ENCODE measurements around the gene MPO.

- TF ChIP-seq CTCF (IDR thresholded peaks at IDR 0.05) (no peak), POLR2AphosphoS5 (IDR thresholded peaks at IDR 0.05) (no peak)
Measured at GRCh38 chr17:58279016-58279711, 1.6 kb downstream of the MPO start.
